ENCODE measurements around the gene SORL1. TPM values are rescaled to one million over a fixed set of nuclear protein-coding genes. Genes with fewer than 3 reads are reported as not detected.

Gene SORL1
- polyA plus RNA-seq, 3 donors = 52.5 to 61.9 (median 59.4) TPM

DNA sequence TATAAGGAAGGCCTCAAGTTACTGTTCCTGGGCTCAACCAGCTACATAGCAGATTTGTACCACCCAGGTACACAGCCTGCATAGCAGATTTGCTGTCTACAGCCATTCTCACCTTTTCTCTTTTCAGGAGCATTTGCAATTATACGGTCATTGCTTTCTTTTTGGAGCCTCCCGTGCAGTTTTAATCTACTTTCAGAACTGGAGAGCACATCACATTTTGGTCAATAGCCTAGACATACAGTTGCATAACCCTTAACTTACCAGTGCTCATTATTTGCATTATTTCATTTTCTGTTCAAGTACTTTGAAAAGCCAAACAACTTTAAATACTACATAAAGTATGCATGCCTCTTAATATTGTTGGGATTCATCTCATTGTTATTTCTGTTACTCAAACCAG, 151.2 kb downstream of the SORL1 start:
- Mint-ChIP-seq H3K9me3 (no peaks in the 10 kb centered on the region), H3K27ac (no peak overlapping the region), H3K36me3 (peaks cover 90% of the 10 kb centered on the region in 2 donors), H3K4me1 (no peaks in the 10 kb centered on the region), H3K27me3 (ENCODE audit: low read depth in 3 of 3) (no peaks in the 10 kb centered on the region), H3K4me3 (no peak overlapping the region)
- Histone ChIP-seq H2AFZ (ENCODE audit: insufficient read depth, low read depth, low read length, poor library complexity, severe bottlenecking) (no peak overlapping the region), H3K27me3 (ENCODE audit: control insufficient read depth in 2 of 2, insufficient read depth in 2 of 2, low read length in 2 of 2) (no peaks in the 10 kb centered on the region), H4K20me1 (ENCODE audit: insufficient read depth, low read length) (peaks cover 88% of the 10 kb centered on the region), H3K27ac (ENCODE audit: low read depth in 1 of 2, low read length in 2 of 2) (no peak overlapping the region), H3K9me3 (replicated peaks in 1 of 2; ENCODE audit: control insufficient read depth in 1 of 2, insufficient read depth in 1 of 2, low read length in 2 of 2) (no peaks in the 10 kb centered on the region), H3K4me2 (replicated peaks; ENCODE audit: extremely low read depth, low read length, poor library complexity, severe bottlenecking) (no peak overlapping the region), H3K9ac (ENCODE audit: insufficient read depth, low read length, poor library complexity, severe bottlenecking) (no peak overlapping the region), H3K79me2 (ENCODE audit: insufficient read depth, low read length) (no peaks in the 10 kb centered on the region), H3K36me3 (replicated peaks in 1 of 2; ENCODE audit: control insufficient read depth in 1 of 2, insufficient read depth in 2 of 2, low read length in 2 of 2) (peaks cover 85 to 95% of the 10 kb centered on the region in 2 donors), H3K4me3 (replicated peaks in 1 of 3; ENCODE audit: low read depth in 2 of 3, low read length in 3 of 3) (no peak overlapping the region), H3K4me1 (ENCODE audit: control insufficient read depth in 1 of 2, insufficient read depth in 2 of 2, low read length in 2 of 2) (no peaks in the 10 kb centered on the region)
- WGBS (ENCODE audit: insufficient coverage) = 100% methylated on average over 1 of the region's 2 CpGs
- TF ChIP-seq, protein P1, sequence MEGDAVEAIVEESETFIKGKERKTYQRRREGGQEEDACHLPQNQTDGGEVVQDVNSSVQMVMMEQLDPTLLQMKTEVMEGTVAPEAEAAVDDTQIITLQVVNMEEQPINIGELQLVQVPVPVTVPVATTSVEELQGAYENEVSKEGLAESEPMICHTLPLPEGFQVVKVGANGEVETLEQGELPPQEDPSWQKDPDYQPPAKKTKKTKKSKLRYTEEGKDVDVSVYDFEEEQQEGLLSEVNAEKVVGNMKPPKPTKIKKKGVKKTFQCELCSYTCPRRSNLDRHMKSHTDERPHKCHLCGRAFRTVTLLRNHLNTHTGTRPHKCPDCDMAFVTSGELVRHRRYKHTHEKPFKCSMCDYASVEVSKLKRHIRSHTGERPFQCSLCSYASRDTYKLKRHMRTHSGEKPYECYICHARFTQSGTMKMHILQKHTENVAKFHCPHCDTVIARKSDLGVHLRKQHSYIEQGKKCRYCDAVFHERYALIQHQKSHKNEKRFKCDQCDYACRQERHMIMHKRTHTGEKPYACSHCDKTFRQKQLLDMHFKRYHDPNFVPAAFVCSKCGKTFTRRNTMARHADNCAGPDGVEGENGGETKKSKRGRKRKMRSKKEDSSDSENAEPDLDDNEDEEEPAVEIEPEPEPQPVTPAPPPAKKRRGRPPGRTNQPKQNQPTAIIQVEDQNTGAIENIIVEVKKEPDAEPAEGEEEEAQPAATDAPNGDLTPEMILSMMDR (IDR thresholded peaks at IDR 0.05) = no peak
- no peak for DNase-seq
- intact Hi-C loops (cut with micrococcal nuclease) = no loop called here

DNA sequence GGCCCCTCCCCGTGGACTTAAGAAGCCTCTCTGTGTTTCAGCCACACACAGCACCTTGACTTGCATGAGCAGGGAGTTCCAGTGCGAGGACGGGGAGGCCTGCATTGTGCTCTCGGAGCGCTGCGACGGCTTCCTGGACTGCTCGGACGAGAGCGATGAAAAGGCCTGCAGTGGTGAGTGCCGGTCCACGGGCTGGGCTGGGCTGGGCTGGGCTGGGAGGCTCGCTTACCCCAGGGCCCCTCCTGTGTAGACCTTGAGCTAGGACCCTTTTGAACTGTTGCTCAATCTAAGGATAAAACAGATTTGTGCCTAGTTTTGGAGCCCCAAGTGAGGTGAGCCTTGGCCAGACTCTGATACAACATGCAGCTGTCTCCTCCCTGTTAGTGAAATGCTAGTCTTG, 152.0 kb downstream of the SORL1 start:
- H3K36me3 Mint-ChIP-seq = peaks cover 92 to 93% of the 10 kb centered on the region in 2 donors
- 96% methylated on average over 13 of the region's 13 CpGs for WGBS (ENCODE audit: insufficient coverage)
- peaks cover 0 to 2% (median 0%) of the 10 kb centered on the region in 3 donors for H3K27me3 Mint-ChIP-seq (ENCODE audit: low read depth in 3 of 3)
- H3K36me3 ChIP-seq (replicated peaks in 1 of 2; ENCODE audit: control insufficient read depth in 1 of 2, insufficient read depth in 2 of 2, low read length in 2 of 2) = peaks cover 86 to 95% of the 10 kb centered on the region in 2 donors
- no peak for DNase-seq
- no peak overlapping the region for H2AFZ ChIP-seq (ENCODE audit: insufficient read depth, low read depth, low read length, poor library complexity, severe bottlenecking)
- peaks cover 87% of the 10 kb centered on the region for H4K20me1 ChIP-seq (ENCODE audit: insufficient read depth, low read length)
- no peaks in the 10 kb centered on the region for H3K4me1 ChIP-seq (ENCODE audit: control insufficient read depth in 1 of 2, insufficient read depth in 2 of 2, low read length in 2 of 2)
- no peak overlapping the region for H3K4me2 ChIP-seq (replicated peaks; ENCODE audit: extremely low read depth, low read length, poor library complexity, severe bottlenecking)
- H3K4me3 ChIP-seq (replicated peaks in 1 of 3; ENCODE audit: low read depth in 2 of 3, low read length in 3 of 3) = no peak overlapping the region
- H3K4me3 Mint-ChIP-seq = no peak overlapping the region
- no peaks in the 10 kb centered on the region for H3K79me2 ChIP-seq (ENCODE audit: insufficient read depth, low read length)
- no peak overlapping the region for H3K27ac ChIP-seq (ENCODE audit: low read depth in 1 of 2, low read length in 2 of 2)
- no peaks in the 10 kb centered on the region for H3K27me3 ChIP-seq (ENCODE audit: control insufficient read depth in 2 of 2, insufficient read depth in 2 of 2, low read length in 2 of 2)
- no peak overlapping the region for H3K27ac Mint-ChIP-seq
- TF ChIP-seq, protein P1 (IDR thresholded peaks at IDR 0.05) = no peak
- no peak overlapping the region for H3K9ac ChIP-seq (ENCODE audit: insufficient read depth, low read length, poor library complexity, severe bottlenecking)
- no peaks in the 10 kb centered on the region for H3K9me3 ChIP-seq (replicated peaks in 1 of 2; ENCODE audit: control insufficient read depth in 1 of 2, insufficient read depth in 1 of 2, low read length in 2 of 2)
- intact Hi-C loops (cut with micrococcal nuclease) = no loop called here
- no peaks in the 10 kb centered on the region for H3K4me1 Mint-ChIP-seq
- no peaks in the 10 kb centered on the region for H3K9me3 Mint-ChIP-seq

All from CD14-positive monocyte (primary cell).